ENCODE data around the gene TOX4.
A peak's percentile ranks its signal among the peaks of the same experiment; 100 is the strongest.

The TOX4 gene

GRCh38 chr14:21514341-21514740, 37.3 kb downstream of the TOX4 start:
- no peak overlapping the region for H3K27ac Mint-ChIP-seq
- H3K27me3 Mint-ChIP-seq: peaks cover 19% of the 10 kb centered on the region
- intact Hi-C loops (cut with micrococcal nuclease): no loop called here
- no peak overlapping the region for H3K4me3 Mint-ChIP-seq
- peaks cover 14% of the 10 kb centered on the region for H3K36me3 Mint-ChIP-seq (ENCODE audit: low read depth)
- H3K9me3 Mint-ChIP-seq: no peaks in the 10 kb centered on the region
- H3K4me1 Mint-ChIP-seq (ENCODE audit: low read depth): peaks cover 18% of the 10 kb centered on the region

DNA sequence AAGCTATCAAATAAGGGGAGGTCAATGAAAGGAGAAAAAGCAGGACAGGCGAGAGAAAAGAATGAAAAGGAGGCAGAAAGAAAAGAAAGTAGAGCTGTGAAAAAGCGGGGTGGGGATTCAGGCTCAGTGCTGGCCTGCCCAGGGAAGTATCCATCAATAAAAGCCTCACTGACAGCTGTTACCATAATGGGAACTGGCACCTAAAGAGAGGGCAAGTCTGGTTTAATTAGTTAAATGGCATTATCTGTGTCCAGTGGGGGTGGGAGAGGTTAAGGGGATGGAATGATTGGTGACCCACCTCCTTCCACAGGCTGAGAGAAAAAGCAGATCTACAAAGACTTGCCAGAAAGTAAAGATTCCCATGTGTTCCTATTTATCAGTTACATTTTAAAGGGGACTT, 41.7 kb downstream of the TOX4 start:
- Mint-ChIP-seq H3K9me3 (no peaks in the 10 kb centered on the region), H3K4me3 (no peak overlapping the region), H3K4me1 (ENCODE audit: low read depth) (peaks cover 5% of the 10 kb centered on the region), H3K27me3 (peaks cover 34% of the 10 kb centered on the region), H3K27ac (no peak overlapping the region), H3K36me3 (ENCODE audit: low read depth) (no peaks in the 10 kb centered on the region)
- intact Hi-C loops (cut with micrococcal nuclease): no loop called here

DNA sequence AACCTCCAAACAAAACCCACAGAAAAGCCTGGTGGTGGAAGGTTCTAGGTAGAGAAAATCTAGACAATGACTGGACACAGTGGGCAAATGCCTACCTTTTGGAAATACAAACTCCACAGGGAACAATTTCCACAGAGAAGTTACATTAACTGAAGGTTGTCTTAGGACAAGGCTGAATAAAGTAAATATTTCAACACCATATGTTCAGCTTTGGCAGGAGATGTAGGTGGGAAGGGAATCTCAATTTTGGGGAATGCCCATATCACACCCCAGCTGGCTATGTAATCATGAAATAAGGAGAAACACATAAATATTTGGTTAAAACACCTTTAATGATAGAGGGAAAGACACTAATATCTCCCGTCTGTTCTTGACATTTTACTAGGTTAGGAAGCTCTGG, 43.8 kb downstream of the TOX4 start:
- Mint-ChIP-seq H3K36me3 (ENCODE audit: low read depth) (no peaks in the 10 kb centered on the region), H3K9me3 (no peaks in the 10 kb centered on the region), H3K4me1 (ENCODE audit: low read depth) (peaks cover 5% of the 10 kb centered on the region), H3K27ac (no peak overlapping the region), H3K4me3 (no peak overlapping the region), H3K27me3 (peaks cover 42% of the 10 kb centered on the region)
- intact Hi-C loops (cut with micrococcal nuclease): no loop called here

DNA sequence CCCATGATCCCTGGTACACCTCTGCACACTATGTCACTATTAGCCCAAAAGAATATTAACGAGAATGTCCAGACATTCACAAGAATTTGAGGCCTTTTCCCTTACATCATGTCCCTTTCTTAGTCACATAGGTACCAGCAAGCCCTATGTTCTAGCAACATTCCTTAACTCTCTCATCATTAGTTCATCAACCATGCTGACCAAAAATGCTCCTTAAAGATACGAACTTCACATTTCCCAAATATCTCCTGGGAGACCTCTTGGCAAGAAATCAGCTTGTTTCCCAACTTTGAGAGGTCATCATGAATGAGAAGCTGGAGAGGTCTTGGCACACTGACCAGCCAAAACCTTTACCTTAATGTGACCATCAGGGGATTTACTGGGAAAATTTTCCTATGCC, 44.5 kb downstream of the TOX4 start:
- Mint-ChIP-seq H3K36me3 (ENCODE audit: low read depth) (no peaks in the 10 kb centered on the region), H3K4me1 (ENCODE audit: low read depth) (peaks cover 12% of the 10 kb centered on the region), H3K27ac (no peak overlapping the region), H3K9me3 (no peaks in the 10 kb centered on the region), H3K4me3 (no peak overlapping the region), H3K27me3 (peaks cover 42% of the 10 kb centered on the region)
- intact Hi-C loops (cut with micrococcal nuclease): no loop called here

DNA sequence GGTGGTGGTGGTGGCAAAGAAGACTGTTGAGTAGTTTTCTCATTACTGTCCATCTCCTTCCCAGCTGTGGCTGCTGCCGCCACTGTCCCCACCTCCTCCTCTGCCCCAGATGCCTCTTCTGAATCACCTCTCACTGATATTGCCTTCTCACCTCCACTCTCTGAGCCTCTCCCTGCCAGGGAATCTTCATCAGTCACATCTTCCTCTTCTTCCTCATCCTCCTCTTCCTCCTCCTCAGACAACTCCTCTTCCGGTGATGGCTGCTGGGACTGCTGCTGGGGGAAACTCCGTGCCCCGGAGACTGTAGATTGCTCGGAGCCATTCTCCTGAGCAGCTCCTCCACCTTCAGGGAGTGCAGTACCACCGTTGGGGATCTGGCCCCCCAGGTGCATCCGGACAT, 46.2 kb downstream of the TOX4 start:
- Mint-ChIP-seq H3K9me3 (no peaks in the 10 kb centered on the region), H3K4me3 (no peak overlapping the region), H3K27me3 (peaks cover 50% of the 10 kb centered on the region), H3K36me3 (ENCODE audit: low read depth) (no peaks in the 10 kb centered on the region), H3K4me1 (ENCODE audit: low read depth) (peaks cover 22% of the 10 kb centered on the region), H3K27ac (no peak overlapping the region)
- intact Hi-C loops (cut with micrococcal nuclease): no loop called here

- Mint-ChIP-seq H3K27me3 (peaks cover 53% of the 10 kb centered on the region), H3K27ac (no peak overlapping the region), H3K9me3 (no peaks in the 10 kb centered on the region), H3K4me1 (ENCODE audit: low read depth) (peaks cover 17% of the 10 kb centered on the region), H3K36me3 (ENCODE audit: low read depth) (no peaks in the 10 kb centered on the region), H3K4me3 (peak overlapping the region; percentile 47)
- intact Hi-C loops (cut with micrococcal nuclease): no loop called here
Observed at GRCh38 chr14:21524575-21525490, 47.8 kb downstream of the TOX4 start.

DNA sequence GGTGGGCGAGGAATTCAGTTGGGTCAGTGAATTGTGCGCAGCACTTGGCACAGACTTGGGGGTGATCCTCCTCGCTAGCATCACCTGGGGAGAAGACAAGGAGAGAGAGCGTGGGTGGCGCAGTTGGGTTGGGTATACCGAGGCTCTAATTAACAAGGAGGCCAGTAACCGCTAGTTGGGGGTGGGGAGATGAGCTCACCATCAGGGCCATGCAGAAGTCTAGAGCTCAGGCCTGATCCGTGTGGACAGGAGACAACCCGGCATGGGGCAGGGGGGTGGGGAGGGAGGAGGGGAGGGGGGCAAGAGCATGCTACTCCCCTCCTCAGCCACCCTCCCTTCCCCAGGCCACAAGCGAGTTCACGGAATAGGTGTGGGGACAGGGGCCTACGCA, 48.6 kb downstream of the TOX4 start:
- H3K27me3 Mint-ChIP-seq: peaks cover 55% of the 10 kb centered on the region
- no peaks in the 10 kb centered on the region for H3K36me3 Mint-ChIP-seq (ENCODE audit: low read depth)
- no peak overlapping the region for H3K27ac Mint-ChIP-seq
- intact Hi-C loops (cut with micrococcal nuclease): no loop called here
- peaks cover 17% of the 10 kb centered on the region for H3K4me1 Mint-ChIP-seq (ENCODE audit: low read depth)
- H3K4me3 Mint-ChIP-seq: peak overlapping the region; percentile 73
- H3K9me3 Mint-ChIP-seq: no peaks in the 10 kb centered on the region

- intact Hi-C loops (cut with micrococcal nuclease): no loop called here
- H3K27me3 Mint-ChIP-seq: peaks cover 55% of the 10 kb centered on the region
- no peaks in the 10 kb centered on the region for H3K9me3 Mint-ChIP-seq
Observed at GRCh38 chr14:21525962-21526671, 49.1 kb downstream of the TOX4 start, which contains the start of gene SALL2. Gene SALL2, minus strand, starts transcription at chr14:21526346. Its CDS starts 219 bp downstream, at chr14:21526127.

DNA sequence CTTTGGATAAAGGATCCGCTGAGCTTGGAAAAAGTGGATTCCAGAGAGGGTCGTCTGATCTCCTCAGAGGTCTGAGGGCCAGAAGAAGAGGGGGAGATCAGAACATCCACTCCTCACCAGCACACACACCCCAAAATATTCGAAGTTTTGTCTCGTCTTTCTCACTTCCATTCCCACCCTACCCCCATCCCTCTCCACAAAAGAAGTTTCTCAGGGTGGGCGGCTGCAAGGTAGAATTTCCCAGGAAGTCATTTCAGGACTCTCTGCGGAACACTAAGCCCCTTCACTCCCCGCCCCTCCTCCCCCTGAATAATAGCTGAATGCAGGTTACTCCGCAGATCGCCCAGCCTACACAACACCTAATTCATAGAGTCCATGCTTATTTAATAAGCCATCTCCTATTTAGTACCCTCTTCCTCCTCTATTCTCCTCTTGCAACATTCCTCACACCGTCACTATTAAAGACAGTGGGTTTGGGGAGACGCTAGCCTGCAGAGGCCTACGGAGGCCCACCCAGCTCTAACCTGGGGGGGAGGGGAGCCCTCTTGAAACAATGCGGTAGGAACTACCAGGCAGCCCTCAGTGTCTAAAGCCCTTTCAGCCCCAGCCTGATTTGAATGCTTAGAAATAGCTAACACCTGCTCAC, 49.8 kb downstream of the TOX4 start:
- intact Hi-C loops (cut with micrococcal nuclease): no loop called here
- Mint-ChIP-seq H3K36me3 (ENCODE audit: low read depth) (no peaks in the 10 kb centered on the region), H3K27me3 (peaks cover 55% of the 10 kb centered on the region), H3K9me3 (no peaks in the 10 kb centered on the region), H3K4me3 (peak overlapping the region; percentile 73), H3K4me1 (ENCODE audit: low read depth) (peaks cover 17% of the 10 kb centered on the region), H3K27ac (no peak overlapping the region)

More at GRCh38 chr14:21525962-21526671, 49.1 kb downstream of the TOX4 start, which contains the start of gene SALL2:
- Mint-ChIP-seq H3K27ac (no peak within 1 kb of the TSS), H3K36me3 (ENCODE audit: low read depth) (no peaks in the 10 kb centered on the region), H3K4me3 (peak within 1 kb of the TSS; percentile 73), H3K4me1 (ENCODE audit: low read depth) (peaks cover 17% of the 10 kb centered on the region)

GRCh38 chr14:21527318-21527679, 50.3 kb downstream of the TOX4 start:
- peaks cover 17% of the 10 kb centered on the region for H3K4me1 Mint-ChIP-seq (ENCODE audit: low read depth)
- intact Hi-C loops (cut with micrococcal nuclease): no loop called here
- H3K27me3 Mint-ChIP-seq: peaks cover 52% of the 10 kb centered on the region
- H3K4me3 Mint-ChIP-seq: no peak overlapping the region
- H3K27ac Mint-ChIP-seq: no peak overlapping the region
- no peaks in the 10 kb centered on the region for H3K36me3 Mint-ChIP-seq (ENCODE audit: low read depth)
- H3K9me3 Mint-ChIP-seq: no peaks in the 10 kb centered on the region

DNA sequence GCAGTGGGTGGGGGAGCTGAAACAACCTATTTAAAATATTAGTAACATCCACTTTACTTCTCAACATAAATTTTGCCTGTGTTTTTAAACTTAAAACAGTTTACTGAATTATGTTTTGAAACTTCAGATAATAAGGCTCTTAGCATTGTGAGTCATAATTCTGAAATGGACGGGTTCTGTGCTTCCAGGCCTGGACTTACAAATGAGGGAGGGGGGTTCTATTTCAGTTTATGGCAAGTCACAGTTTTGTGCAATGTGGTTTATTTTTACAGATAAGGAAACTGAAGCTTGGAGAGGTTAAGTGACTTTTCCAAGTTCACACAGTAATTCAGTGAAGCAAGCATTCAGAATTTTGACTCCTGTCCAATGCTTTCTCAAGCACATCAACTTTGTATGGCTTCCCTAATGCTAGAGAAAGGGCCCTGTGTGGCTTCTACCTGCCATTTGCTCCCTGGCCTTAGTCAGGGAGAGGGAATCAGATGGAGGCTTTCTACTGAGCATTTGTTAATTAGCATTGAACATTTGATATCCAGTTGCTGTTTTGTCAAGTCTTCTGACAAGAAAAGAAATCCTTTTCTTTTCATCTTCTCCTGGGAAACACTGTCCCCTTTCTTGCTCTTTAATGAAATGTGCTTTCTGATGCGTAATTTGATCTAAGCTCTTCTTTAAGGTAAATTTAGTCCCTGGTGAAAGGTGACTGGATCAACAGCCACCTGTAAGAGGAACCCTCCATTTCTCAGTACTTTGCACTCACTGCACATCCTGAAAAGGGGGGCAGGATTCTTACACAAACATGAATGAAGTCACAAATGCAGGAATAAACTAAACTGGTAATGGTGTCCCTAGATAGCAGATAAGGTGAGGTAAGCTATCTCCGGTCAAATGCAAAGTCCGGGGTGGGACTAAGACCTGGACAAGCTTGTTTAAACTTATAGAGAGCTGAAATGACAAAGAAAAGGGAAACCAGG, 51.7 kb downstream of the TOX4 start:
- H3K4me3 Mint-ChIP-seq: no peak overlapping the region
- H3K27ac Mint-ChIP-seq: no peak overlapping the region
- no peaks in the 10 kb centered on the region for H3K36me3 Mint-ChIP-seq (ENCODE audit: low read depth)
- H3K4me1 Mint-ChIP-seq (ENCODE audit: low read depth): peaks cover 17% of the 10 kb centered on the region
- intact Hi-C loops (cut with micrococcal nuclease): no loop called here
- peaks cover 43% of the 10 kb centered on the region for H3K27me3 Mint-ChIP-seq
- no peaks in the 10 kb centered on the region for H3K9me3 Mint-ChIP-seq

DNA sequence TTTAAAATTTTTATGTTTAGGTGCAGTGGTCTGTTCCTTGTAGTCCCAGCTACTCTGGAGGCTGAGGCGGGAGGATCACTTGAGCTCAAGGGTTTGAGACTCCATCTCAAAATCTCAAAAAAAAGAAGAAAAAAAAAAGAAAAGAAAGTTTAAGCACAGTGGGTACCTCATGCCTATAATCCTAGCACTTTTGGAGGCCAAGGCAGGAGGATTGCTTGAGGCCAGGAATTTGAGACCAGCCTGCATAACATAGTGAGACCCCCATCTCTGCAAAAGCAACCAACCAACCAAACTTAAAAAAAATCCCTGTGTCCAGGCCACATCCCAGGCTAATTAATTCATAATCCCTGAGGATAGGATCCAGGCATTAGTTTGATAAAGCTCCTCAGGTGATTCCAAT, 52.5 kb downstream of the TOX4 start:
- intact Hi-C loops (cut with micrococcal nuclease): no loop called here

GRCh38 chr14:21533294-21533693, 56.3 kb downstream of the TOX4 start:
- no peak overlapping the region for H3K27ac Mint-ChIP-seq
- no peak overlapping the region for H3K4me3 Mint-ChIP-seq
- intact Hi-C loops (cut with micrococcal nuclease): no loop called here
- peaks cover 56% of the 10 kb centered on the region for H3K27me3 Mint-ChIP-seq
- H3K9me3 Mint-ChIP-seq: no peaks in the 10 kb centered on the region
- H3K36me3 Mint-ChIP-seq (ENCODE audit: low read depth): no peaks in the 10 kb centered on the region
- H3K4me1 Mint-ChIP-seq (ENCODE audit: low read depth): peaks cover 6% of the 10 kb centered on the region

More for the DNA sequence above, 52.5 kb downstream of the TOX4 start:
- H3K9me3 Mint-ChIP-seq: no peaks in the 10 kb centered on the region
- H3K27me3 Mint-ChIP-seq: peaks cover 44% of the 10 kb centered on the region
- H3K27ac Mint-ChIP-seq: no peak overlapping the region
- H3K4me3 Mint-ChIP-seq: no peak overlapping the region
- peaks cover 17% of the 10 kb centered on the region for H3K4me1 Mint-ChIP-seq (ENCODE audit: low read depth)
- H3K36me3 Mint-ChIP-seq (ENCODE audit: low read depth): no peaks in the 10 kb centered on the region

All from dendritic cell treated with granulocyte-macrophage colony-stimulating factor and Interleukin-4, amounts not matched to agents 40 ng/mL and 50 ng/mL, for 4 days (primary cell).